HEK293 (cell line): ENCODE measurements around the gene ZFHX3.

Experiments used
- CTCF ChIA-PET: fragments of 350-600 bp; formaldehyde crosslinking; extraction: SDS; loops from one replicate; lab custom pipeline; 2021; ENCODE audit warnings: antibody characterized with exemption; lab: Yijun Ruan, JAX
- POLR2A ChIA-PET: fragments of 300-600 bp; formaldehyde crosslinking; extraction: SDS; loops from one replicate; lab custom pipeline; 2020; ENCODE audit warnings: antibody characterized with exemption, inconsistent platforms; lab: Yijun Ruan, JAX
- H3K27ac ChIP-seq: fragments of 200-500 bp; sonication (Bioruptor generic); 2 replicates; pipeline ENCODE4 v1.5.1; 2014; ENCODE audit warnings: low read depth, low read length, control low read depth, inconsistent platforms; ENCODE audit errors: extremely low read depth
- H3K36me3 ChIP-seq, 2 experiments: fragments of 200-500 bp in 1 of 2; sonication (Bioruptor generic) in 1 of 2; 1 replicate in 1 of 2; 2 replicates in 1 of 2; pipeline ENCODE4 v1.5.1; 2014 to 2017; ENCODE audit warnings: inconsistent platforms in 2 of 2, low read length in 2 of 2; ENCODE audit not compliant: control insufficient read depth in 2 of 2, insufficient read depth in 1 of 2
- H3K4me1 ChIP-seq: fragments of 200-500 bp; sonication (Bioruptor generic); 2 replicates; pipeline ENCODE4 v1.5.1; 2014; ENCODE audit warnings: mild to moderate bottlenecking, low read length, inconsistent platforms; ENCODE audit not compliant: control insufficient read depth, insufficient read depth
- H3K4me3 ChIP-seq: 2 replicates; pipeline ENCODE4 v1.5.1; 2011; ENCODE audit warnings: low read depth, mild to moderate bottlenecking, control low read depth, low read length, moderate library complexity
- H3K9me3 ChIP-seq: fragments of 200-500 bp; sonication (Bioruptor generic); 2 replicates; pipeline ENCODE4 v1.5.1; 2014; ENCODE audit warnings: low read depth, low read length, inconsistent platforms; ENCODE audit not compliant: control insufficient read depth, insufficient read depth
- GLIS1 ChIP-seq: fragments of 450-650 bp; formaldehyde crosslinking; IDR thresholded peaks from 2 replicates; pipeline ENCODE4 v1.5.1; 2016; ENCODE audit warnings: missing biosample characterization, missing genetic modification characterization
- KLF17 ChIP-seq: fragments of 450-650 bp; formaldehyde crosslinking; IDR thresholded peaks from 2 replicates; pipeline ENCODE4 v1.5.1; 2016; ENCODE audit warnings: missing biosample characterization, missing genetic modification characterization
- OSR2 ChIP-seq: fragments of 450-650 bp; formaldehyde crosslinking; IDR thresholded peaks from 2 replicates; pipeline ENCODE4 v1.5.1; 2016; ENCODE audit warnings: missing biosample characterization, missing genetic modification characterization
- PRDM2 ChIP-seq: fragments of 450-650 bp; formaldehyde crosslinking; IDR thresholded peaks from 2 replicates; pipeline ENCODE4 v1.5.1; 2016; ENCODE audit warnings: missing biosample characterization, missing genetic modification characterization, borderline replicate concordance
- SCRT1 ChIP-seq: fragments of 450-650 bp; formaldehyde crosslinking; IDR thresholded peaks from 2 replicates; pipeline ENCODE4 v1.5.1; 2016; ENCODE audit warnings: missing biosample characterization, missing genetic modification characterization, borderline replicate concordance
- ZBTB10 ChIP-seq: fragments of 450-650 bp; formaldehyde crosslinking; IDR thresholded peaks from 2 replicates; pipeline ENCODE4 v1.5.1; 2016; ENCODE audit warnings: missing biosample characterization, missing genetic modification characterization
- ZBTB8A ChIP-seq: fragments of 450-650 bp; formaldehyde crosslinking; IDR thresholded peaks from 2 replicates; pipeline ENCODE4 v1.5.1; 2016; ENCODE audit warnings: missing biosample characterization, missing genetic modification characterization
- ZIC2 ChIP-seq: fragments of 450-650 bp; formaldehyde crosslinking; IDR thresholded peaks from 2 replicates; pipeline ENCODE4 v1.5.1; 2016; ENCODE audit warnings: missing biosample characterization, missing genetic modification characterization
- ZNF362 ChIP-seq: fragments of 450-650 bp; formaldehyde crosslinking; IDR thresholded peaks from 2 replicates; pipeline ENCODE4 v1.5.1; 2016; ENCODE audit warnings: missing biosample characterization, missing genetic modification characterization
- ZNF513 ChIP-seq: fragments of 450-650 bp; IDR thresholded peaks from 2 replicates; pipeline ENCODE4 v1.5.1; 2018; ENCODE audit warnings: missing biosample characterization, missing genetic modification characterization
- ZNF514 ChIP-seq: fragments of 450-650 bp; formaldehyde crosslinking; IDR thresholded peaks from 2 replicates; pipeline ENCODE4 v1.5.1; 2016; ENCODE audit warnings: missing biosample characterization, missing genetic modification characterization
- ZNF518A ChIP-seq: fragments of 450-650 bp; formaldehyde crosslinking; conservative IDR thresholded peaks from 2 replicates; pipeline ENCODE4 v1.5.1; 2016; ENCODE audit warnings: low read depth, missing biosample characterization, missing genetic modification characterization
- ZNF580 ChIP-seq: fragments of 450-650 bp; formaldehyde crosslinking; IDR thresholded peaks from 2 replicates; pipeline ENCODE4 v1.5.1; 2016; ENCODE audit warnings: missing biosample characterization, missing genetic modification characterization
- ZNF670 ChIP-seq: fragments of 450-650 bp; formaldehyde crosslinking; IDR thresholded peaks from 2 replicates; pipeline ENCODE4 v1.5.1; 2016; ENCODE audit warnings: missing biosample characterization, missing genetic modification characterization, low read depth
- ZNF777 ChIP-seq: fragments of 450-650 bp; formaldehyde crosslinking; IDR thresholded peaks from 2 replicates; pipeline ENCODE4 v1.5.1; 2017; ENCODE audit warnings: missing biosample characterization, missing genetic modification characterization, borderline replicate concordance
- ZSCAN18 ChIP-seq: fragments of 450-650 bp; formaldehyde crosslinking; IDR thresholded peaks from 2 replicates; pipeline ENCODE4 v1.5.1; 2016; ENCODE audit warnings: missing biosample characterization, missing genetic modification characterization

ZFHX3 gene

GRCh38 chr16:73026754-73027684 is 20.9 kb downstream of the ZFHX3 start:
- Histone ChIP-seq H3K9me3 (no peaks in the 10 kb centered on the region), H3K36me3 (no peaks in the 10 kb centered on the region), H3K27ac (no peak overlapping the region), H3K4me1 (peaks cover 11% of the 10 kb centered on the region), H3K4me3 (no peak overlapping the region)
- CTCF ChIA-PET: no interaction called here
- POLR2A ChIA-PET: no interaction called here
- TF ChIP-seq ZNF518A (tag by site-specific recombination) (no peak), OSR2 (tag by site-specific recombination) (no peak), ZSCAN18 (tag by site-specific recombination) (no peak), ZNF362 (no peak), ZNF513 (tag by site-specific recombination) (no peak), ZBTB8A (tag by site-specific recombination) (no peak), ZNF777 (tag by site-specific recombination) (no peak), ZBTB10 (tag by site-specific recombination) (no peak), ZNF580 (tag by site-specific recombination) (no peak), PRDM2 (tag by site-specific recombination) (no peak), GLIS1 (tag by site-specific recombination) (no peak), ZNF514 (tag by site-specific recombination) (no peak), ZIC2 (no peak), SCRT1 (tag by site-specific recombination) (no peak), ZNF670 (no peak), KLF17 (tag by site-specific recombination) (no peak)
